Neural cell (in vitro differentiated cells): ENCODE measurements around the gene SLC25A47.

Source experiments
- EP300 ChIP-seq: fragments of 450-650 bp; conservative IDR thresholded peaks from 2 replicates; pipeline ENCODE4 v1.6.1; 2014; ENCODE audit warnings: antibody characterized with exemption, mild to moderate bottlenecking, moderate library complexity; ENCODE audit not compliant: poor library complexity, severe bottlenecking
- EZH2 ChIP-seq: fragments of 200-600, 300-800 bp; shearing (Covaris generic), sonication (generic); IDR thresholded peaks from 2 replicates; pipeline ENCODE4 v1.6.1; 2014; ENCODE audit warnings: antibody characterized with exemption, low read length, borderline replicate concordance, mild to moderate bottlenecking; ENCODE audit not compliant: insufficient read depth, poor library complexity, severe bottlenecking
- MXI1 ChIP-seq: fragments of 450-650 bp; conservative IDR thresholded peaks from 2 replicates; pipeline ENCODE4 v1.6.1; 2014; ENCODE audit warnings: antibody characterized with exemption, mild to moderate bottlenecking; ENCODE audit not compliant: poor library complexity, severe bottlenecking
- POLR2AphosphoS5 ChIP-seq: IDR thresholded peaks from 2 replicates; pipeline ENCODE4 v1.6.1; 2012
- REST ChIP-seq: IDR thresholded peaks from 2 replicates; pipeline ENCODE4 v1.6.1; 2012; ENCODE audit warnings: borderline replicate concordance
- TAF1 ChIP-seq: IDR thresholded peaks from 2 replicates; pipeline ENCODE4 v1.6.1; 2012; ENCODE audit warnings: low read depth
- TF ChIP-seq, protein P1 (sequence below): fragments of 450-650 bp; IDR thresholded peaks from 2 replicates; pipeline ENCODE4 v1.5.1; 2014; ENCODE audit warnings: antibody characterized with exemption, mild to moderate bottlenecking, moderate library complexity; ENCODE audit not compliant: poor library complexity, severe bottlenecking

DNA sequence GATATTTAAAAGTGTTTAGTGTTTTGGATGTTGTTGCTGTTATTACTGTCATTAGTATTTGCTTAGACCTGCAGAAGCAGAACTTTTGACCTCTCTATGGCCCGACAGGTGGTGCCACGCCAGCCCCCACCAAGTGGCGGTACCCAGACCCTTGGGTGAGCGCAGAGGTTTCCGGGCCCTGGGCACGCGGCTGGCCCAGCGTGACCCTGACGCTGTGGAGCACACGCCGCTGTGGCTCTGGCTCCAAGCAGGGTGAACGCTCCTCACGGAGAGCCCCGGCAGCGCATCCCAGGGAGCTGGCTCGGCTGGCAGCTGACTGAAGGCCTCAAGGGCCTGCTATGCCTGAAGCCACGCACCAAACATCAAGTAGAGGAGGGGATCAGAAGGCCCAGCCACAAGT lies 22.6 kb downstream of the SLC25A47 start:
- TF ChIP-seq, protein P1, sequence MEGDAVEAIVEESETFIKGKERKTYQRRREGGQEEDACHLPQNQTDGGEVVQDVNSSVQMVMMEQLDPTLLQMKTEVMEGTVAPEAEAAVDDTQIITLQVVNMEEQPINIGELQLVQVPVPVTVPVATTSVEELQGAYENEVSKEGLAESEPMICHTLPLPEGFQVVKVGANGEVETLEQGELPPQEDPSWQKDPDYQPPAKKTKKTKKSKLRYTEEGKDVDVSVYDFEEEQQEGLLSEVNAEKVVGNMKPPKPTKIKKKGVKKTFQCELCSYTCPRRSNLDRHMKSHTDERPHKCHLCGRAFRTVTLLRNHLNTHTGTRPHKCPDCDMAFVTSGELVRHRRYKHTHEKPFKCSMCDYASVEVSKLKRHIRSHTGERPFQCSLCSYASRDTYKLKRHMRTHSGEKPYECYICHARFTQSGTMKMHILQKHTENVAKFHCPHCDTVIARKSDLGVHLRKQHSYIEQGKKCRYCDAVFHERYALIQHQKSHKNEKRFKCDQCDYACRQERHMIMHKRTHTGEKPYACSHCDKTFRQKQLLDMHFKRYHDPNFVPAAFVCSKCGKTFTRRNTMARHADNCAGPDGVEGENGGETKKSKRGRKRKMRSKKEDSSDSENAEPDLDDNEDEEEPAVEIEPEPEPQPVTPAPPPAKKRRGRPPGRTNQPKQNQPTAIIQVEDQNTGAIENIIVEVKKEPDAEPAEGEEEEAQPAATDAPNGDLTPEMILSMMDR, result no peak
- TF ChIP-seq MXI1 (no peak), EP300 (no peak), REST (no peak), POLR2AphosphoS5 (no peak), TAF1 (no peak), EZH2 (no peak)
